NCI-H82 treated with DMSO at 0.1 percent for 48 hours (cell line): ENCODE results near the gene UCKL1.
"Not testable (repeated sequence)": the region's sequence is repeated elsewhere in the genome, so short reads cannot be mapped to it uniquely, and the experiment has no call there.

Experiments
- DNase-seq: peaks from one replicate; lab custom pipeline; 2025; ENCODE audit not compliant: unreplicated experiment; lab: John Stamatoyannopoulos, UW

The UCKL1 gene

DNA sequence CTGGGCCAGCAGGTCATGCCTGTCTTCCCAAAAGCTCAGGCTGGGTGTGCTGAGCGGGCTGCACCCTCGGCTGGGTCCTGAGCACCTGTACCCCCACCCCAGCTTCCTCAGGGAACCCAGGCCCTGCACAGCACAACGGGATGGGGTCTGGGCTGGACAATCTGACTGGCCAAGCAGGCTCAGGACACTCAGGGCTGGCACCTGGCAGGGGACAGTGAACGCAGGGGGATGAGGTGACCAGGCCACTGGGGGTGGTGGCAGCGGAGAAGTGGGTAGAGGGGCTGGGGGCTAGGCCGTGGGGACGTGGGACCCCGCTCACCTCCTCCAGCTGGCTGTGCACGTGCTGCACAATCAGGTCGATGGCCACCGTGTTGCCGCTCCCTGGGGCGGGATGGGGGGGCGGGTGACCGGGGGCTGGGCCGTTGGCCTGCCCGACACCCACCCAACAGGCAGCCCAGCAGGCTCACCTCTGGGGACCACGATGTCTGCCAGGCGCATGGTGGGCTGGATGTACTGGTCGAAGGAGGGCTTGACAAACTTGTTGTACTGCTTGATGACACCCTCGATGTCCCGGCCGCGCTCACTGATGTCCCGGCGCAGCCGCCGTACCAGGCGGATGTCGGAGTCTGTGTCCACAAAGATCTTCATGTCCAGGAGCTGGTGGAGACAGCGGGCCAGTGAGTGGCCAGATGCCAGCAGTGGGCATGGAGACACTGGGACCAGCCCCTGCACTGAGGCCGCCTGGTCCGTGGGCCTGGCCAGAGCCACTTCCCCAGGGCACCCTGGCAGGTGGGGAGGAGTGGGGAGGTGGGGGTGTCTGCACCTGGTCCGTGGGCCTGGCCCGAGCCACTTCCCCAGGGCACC is 11.9 kb downstream of the UCKL1 start:
- no peak for DNase-seq

DNA sequence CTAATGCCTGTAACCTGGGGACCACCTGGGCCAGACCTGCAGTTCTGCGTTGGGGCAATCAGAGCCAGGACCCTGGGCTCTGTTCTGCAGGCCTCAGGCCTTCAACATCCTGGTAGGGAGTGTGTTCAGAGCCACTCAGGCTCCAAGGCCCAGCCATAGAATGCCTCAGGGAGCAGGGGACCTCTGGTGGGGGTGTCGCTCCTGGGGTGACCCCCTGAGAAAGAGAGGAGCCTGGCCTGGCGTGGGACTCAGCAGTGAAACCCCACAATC is 12.5 kb downstream of the UCKL1 start:
- DNase-seq = no peak

DNA sequence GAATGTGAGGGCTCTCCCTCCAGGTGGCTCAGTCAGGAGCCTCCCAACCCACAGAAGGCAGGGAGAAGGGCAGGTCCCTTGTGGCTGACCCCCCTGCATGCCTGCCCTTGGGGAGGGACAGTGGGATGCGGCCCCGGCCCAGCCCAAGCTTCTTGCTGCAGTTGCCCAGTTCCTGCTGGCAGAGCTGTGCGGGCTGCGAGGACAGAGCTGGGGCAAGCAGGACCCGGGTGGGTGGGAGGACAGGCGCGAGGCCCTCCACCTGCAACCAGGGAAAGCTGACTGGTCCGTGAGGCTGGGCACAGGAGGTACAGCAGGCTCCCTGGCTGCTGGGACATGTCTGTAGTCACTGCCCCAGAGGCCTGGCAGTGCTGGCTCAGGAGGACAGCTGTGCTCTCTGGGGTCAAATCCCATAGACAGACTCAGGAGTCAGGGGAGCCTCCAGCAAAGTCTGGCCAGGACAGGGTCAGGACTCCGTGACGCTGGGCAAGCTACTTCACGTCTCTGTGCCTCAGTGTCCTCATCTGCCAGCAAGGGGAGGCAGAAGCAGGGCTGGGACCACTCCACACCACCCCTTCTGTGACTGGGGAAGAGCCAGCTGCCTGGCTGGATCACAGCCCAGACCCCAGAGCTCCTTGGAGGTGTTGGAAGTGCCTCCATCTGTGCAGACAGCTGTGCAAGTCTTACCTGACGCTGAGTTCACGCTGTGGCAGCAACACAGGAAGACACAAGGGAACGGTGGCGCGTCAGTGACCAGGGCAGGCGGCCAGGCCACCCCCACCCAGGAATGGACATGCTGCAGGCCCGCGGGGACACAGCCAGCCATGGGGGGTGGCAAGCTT is 13.0 kb downstream of the UCKL1 start:
- no peak for DNase-seq

DNA sequence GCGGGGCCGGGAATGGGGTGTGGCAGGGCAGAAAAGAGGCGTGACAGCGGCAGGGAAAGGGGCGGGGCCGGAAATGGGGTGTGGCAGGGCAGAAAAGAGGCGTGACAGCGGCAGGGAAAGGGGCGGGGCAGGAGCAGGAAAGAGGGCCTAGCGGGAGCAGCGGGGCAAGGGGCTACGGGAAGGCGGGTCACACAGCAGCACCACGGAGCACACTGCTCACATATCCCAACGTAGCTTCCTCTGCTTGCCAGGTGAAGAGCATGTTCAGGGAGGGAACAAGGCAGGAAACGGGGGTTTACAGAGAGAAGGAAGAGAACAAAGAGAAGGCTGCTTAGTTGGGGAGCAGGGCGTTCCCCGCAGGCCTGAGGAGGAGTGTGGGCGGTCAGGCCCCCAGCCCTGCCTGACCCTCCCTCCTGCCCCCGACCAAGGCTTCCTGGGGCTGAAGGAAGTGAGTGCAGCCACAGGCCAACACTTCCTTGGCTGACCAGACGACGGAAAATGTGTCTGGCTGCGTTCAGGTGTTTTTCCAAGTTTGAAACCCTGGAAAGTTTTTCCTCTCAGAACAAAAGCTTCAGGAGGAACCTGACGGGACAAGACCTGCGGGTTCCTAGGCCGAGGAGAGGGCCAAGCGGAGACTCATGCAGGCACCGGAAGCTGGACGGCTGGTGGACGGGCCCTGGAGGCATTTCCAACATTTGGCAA is 13.8 kb downstream of the UCKL1 start:
- no peak for DNase-seq

DNA sequence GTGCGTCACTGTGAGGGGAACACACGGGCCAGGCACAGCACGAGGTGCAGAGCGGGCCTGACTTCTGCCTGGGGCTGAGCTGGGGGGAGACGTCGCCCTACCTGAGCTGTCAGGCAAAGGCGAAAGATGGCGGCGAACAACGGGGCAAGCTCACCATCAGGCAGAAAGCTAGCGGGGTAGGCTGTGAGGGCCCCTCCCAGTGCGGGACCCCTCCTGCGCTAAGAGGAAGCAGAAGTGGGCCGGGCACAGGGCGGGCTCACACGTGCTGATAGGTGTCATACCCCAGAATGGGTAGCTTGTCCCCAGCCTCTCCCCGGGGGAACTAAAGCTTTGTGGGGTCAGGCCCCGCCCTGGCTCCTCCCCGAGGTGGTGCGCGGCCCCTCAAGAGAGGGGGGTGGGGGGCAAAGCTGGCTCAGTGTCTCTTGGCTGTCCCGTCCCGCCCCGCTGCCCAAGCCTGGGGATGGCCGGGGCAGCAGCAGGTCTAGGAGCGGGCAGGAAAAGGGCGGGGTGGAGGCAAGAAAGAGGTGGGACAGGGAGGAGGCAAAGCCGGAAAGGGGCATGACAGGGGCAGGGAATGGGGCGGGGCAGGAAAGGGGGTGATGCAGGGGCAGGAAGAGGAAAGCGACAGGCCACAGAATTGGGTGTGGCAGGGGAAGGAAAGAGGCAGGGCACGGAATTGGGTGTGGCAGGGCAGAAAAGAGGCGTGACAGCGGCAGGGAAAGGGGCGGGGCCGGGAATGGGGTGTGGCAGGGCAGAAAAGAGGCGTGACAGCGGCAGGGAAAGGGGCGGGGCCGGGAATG is 14.7 kb downstream of the UCKL1 start:
- no peak for DNase-seq

DNA sequence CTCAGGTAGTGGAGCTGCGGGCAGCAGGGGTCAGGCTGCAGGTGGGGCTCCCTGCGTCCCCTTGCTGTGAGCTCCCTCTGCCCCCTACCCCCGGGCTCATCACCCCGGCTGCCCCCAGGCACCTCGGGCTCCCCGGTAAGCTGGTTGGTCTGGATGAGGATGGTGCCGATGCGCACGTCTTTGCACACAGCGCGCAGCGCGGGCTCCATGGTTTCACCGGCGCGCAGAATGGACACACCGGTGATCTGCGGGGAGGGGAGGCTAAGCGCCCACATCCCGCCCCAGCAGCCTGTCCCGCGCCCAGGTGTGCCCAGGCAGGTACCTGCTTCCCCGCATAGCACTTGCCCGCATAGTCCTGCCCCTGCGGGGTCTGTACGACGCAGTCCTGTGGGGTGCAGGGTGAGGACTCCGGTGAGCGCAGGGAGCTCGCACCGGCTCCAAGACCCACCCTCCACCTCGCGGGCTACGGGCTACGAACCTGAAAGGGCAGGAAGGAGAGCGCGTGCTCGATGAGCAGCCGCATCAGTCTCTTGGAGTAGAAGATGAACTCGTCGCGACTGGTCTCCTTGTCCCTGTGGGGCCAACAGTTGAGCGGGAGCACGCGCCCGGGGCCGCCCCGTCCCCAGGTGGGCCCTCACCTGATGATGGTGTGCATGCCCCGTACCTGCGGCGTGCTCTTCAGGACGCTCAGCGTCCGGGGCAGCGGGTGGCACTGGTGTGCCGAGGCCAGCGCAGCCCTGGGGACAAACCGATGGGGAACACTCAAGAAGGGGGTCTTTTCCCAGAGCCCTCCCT is 15.5 kb downstream of the UCKL1 start:
- DNase-seq = no peak

DNA sequence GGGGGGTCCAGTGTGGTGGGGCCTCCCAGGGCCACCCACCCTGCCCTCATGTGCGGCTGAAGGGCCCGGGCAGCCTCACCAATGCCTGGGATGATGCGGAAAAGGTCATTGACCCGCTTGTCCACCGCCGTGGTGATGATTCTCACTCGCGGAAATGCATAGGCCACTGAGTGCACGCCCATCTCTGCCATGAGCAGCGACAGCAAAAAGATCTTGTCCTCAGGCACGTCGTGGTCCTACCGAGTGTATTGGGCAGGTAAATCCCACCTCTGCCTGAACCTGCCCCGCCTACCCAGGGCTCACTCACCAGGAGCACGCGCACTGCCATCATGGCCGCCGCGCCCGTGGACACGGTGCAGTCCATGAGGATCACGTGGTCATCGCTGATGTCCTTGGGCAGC is 16.1 kb downstream of the UCKL1 start:
- no peak for DNase-seq

DNA sequence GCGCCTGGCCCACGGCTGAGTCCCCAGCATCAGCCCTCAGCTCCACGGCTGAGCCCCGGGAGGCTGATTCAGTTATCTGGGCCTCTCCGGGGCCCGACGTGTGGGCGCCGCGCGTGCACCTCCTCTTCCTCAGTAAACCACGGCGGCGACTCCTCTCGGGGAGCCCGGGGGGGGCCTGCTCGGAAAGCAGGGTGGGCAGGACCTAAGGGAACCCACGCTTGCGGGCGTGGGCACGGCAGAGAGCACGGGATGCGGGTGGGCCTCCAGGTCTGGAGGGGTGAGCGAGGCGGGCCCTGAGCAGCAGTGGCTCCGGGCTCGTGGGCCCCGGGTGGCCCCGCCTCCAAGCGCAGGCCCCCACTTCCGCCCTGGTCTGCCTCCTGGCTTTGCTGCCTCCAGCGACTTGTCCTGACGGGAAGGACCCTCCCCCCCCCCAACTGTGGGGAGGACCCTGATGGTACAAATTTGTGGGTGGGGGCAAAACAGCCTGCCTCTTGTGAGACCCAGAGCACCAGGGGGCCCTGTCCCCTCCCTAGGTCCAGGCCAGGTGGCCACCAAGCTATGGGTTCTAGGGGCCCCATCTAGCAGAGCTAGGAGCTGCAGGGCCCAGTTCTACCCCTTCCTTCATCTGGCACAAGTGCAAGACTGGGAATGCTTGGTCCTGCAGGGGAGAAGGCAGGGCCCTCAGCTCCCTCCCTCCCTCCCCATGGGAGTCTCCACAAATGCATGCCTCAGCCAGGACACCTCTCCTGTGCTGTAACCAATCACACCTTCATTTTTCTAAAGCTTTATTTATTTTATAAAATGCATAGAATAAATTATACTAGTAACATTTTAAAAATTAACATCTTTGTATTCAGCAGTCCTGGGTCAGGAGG is 16.9 kb downstream of the UCKL1 start:
- no peak for DNase-seq

DNA sequence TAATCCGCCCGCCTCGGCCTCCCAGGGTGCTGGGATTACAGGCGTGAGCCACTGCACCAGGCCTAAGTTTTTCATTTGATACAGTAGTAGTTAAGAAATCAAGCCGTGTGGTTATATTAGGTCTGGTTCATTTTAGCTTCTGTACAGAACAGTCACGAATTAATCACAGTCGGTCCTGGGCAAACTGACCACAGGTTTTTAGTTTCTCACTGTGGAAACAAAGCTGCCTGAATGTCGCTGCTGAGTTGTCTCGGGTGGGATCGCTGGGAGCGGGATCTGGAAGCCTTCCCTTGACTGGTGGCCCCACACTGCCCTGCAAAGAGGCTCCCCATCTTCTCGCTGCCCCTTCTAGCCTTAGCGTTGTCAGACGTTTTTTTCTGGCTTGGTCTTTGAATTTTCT is 18.6 kb downstream of the UCKL1 start:
- no peak for DNase-seq

DNA sequence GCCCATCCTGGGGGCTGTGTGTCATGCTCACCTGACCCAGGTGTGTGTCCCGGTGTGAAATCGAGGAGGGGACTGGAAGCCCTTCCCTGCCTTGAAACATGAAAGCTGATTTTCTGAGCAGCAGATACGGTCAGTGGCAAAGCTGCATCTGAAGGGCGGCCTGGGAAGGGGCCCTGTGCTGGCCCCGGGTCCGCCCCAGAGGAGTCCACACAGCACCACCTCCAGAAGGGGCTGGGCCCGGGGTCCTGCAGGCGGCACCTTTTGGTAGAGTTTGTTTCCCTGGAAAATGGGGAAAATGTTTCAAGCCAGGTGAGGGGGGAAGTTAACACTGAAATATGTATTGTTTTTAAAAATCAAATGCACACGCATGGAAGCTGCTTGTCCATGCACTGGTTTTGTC is 20.8 kb downstream of the UCKL1 start:
- DNase-seq = no peak

DNA sequence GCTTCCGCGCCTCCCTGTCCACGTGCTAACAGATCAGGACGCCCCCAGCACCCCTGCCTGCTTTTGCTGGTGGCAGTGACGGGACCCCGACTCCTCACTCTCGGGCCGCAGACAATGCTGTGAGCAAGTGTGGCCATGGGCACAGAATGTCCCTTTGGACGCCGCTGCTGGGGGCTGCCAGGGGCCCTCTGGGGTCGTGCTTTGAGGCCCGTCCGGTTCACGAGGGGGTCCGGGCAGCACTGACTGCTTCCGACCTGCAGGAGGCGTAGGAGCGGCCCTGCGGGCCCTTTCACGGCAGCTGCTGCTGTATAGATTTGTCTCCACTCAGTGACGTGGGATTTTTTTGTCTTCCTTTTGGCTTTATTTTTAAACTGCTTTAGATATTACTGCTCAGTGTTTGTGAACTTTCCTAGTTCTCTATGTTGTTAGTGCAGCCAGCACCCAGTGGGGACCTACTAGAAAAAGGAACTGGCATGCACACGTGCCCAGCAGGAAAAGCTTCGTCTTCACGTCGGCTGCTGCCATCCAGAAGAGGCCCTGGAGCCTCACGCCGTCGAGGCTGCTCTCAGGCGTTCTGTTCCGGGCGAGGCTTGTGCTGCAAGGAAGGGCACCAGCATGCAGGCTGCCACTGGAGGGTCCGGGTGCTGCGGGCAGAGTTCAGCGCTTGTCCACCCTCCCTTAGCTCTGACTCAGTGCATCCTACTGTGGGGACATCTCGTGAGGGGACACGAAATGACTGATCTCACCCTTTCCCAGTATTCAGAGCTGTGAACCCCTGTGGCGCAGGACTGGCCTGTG is 21.7 kb downstream of the UCKL1 start:
- DNase-seq = no peak

DNA sequence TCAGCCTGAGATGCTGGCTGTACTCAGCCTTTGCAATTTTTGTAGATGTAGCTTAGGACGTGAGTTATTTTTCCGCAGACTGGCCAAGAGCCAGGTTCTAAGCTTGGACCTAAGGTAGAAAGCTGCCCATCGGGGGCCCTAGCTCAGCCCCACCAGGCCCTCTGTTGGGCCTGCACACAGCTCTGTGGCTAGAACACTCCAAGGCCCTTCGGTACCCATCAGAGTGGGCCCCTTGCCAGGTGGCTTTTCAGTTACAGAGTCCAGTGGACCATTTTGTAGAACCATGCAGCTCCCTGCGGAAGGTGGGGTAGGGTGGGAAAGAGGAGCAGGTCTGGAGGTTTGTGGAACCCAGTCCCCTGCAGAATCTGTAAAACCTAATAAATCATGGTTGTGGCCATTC is 22.6 kb downstream of the UCKL1 start:
- DNase-seq = no peak

DNA sequence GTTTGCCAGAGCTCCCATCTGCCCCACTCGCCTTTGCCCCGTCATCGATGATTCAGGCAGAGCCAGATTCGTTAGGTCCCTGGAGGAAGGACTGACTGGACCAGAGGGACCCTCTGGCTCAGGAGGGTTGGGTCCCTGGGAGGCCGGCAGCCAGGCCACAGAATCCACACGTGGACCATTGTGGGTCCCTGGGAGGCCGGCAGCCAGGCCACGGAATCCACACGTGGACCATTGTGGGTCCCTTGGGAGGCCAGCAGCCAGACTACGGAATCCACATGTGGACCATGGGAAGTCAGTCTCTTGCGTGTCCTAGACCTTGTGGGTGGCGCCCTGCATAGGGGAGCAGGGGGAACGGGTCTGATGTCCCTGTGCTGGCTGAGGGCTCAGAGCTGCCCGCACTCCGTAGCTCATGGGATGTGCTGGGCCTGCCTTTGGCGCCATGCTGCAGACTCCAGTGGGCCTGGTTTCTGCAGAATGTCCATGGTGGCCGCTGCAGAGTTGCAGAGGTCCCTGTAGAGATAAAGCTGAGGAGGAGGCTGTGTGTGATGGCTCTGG is 23.5 kb downstream of the UCKL1 start:
- no peak for DNase-seq

DNA sequence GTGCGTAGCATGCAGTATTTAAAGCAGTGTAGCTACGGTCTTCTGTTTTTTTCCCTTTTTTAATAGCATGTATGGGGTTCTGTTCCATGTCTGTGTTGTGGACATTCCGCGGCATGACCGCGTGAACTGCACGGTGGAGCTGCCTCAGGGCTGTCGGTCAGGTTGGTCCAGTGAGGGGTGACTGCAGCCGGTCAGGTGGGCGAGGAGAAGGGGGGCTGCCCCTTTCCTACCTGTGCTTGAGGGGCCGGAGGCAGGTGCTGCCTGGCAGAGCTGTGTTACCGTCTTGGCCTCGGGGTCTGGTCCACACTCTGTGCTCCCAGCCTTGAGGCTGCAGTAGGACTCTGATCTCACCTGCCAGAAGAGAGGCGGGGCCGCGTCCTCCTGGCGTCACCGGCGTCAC is 24.5 kb downstream of the UCKL1 start:
- DNase-seq = no peak

DNA sequence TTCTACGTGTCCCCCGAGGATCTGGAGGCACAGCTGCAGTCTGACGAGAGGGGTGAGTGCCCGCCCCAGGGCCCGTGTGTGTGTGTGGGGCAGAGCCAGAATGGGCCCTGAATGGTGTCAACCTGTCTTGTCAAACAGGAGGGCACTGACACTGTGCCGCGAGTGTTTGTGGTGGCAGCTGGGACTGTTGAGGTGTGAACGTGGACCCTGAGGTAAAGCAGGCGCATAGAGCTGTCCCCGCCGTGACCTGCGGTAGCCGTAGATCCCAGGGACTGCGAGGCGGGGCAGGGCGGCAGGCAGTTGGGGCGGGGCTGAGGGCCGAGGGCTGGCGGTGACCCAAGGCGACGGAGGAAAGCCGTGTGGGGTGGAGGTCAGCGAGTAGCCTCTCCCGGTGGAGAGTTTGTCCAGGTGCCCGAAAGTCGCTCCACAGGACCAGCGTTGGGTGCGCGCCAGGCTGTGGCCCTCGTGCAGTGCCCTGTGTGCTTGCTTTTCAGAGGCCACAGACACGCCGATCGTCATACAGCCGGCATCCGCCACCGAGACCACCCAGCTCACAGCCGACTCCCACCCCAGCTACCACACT is 25.2 kb downstream of the UCKL1 start:
- DNase-seq = no peak

DNA sequence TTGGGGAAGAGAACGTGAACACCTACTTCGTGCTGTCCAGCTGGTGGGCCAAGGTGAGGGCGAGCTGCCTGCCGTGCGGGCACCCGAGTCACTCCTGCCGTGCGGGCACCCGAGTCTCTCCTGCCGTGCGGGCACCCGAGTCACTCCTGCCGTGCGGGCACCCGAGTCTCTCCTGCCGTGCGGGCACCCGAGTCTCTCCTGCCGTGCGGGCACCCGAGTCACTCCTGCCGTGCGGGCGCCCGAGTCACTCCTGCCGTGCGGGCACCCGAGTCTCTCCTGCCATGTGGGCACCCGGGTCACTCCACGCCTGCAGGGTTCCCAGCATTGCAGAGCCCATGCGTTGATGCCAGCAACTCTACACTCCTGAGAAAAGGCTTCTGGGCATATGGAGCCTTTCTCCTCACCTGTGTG is 26.7 kb downstream of the UCKL1 start:
- DNase-seq = not testable (repeated sequence)

DNA sequence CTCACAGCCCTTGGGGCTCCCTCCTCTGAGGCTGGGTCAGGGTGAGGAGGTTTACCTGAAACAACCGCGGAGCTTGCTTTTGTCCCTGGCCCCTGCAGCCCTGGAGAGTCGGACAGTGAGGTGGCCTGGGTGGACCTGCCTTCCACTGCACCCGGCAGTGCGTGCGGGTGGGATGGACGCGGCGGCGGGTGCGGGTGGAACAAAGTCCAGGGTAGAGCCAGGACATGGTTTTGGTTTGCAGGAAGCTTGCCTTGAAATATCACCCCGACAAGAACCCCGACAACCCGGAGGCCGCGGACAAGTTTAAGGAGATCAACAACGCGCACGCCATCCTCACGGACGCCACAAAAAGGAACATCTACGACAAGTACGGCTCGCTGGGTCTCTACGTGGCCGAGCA is 27.1 kb downstream of the UCKL1 start:
- DNase-seq = no peak

DNA sequence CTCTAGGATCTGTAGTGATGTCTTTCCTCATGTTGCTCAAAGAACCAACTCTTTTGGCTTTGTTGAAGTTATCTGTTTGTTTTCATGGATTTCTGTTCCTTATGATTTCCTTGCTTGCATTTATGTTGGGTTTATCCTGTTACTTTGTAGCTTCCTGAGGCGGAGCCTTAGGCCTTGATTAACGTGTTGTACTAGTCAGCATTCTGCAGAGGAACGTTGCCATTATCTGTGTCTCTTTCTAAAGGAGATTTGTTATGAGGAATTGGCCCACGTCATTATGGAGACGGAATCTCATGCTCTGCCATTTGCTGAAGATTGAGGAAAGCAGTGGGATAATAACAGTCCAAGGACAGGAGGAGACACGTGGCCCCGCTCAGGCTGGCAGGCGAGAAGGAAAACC is 29.9 kb downstream of the UCKL1 start:
- DNase-seq = no peak
